ENCODE results near the gene TNFRSF13B.
"Not testable (repeated sequence)": the region's sequence is repeated elsewhere in the genome, so short reads cannot be mapped to it uniquely, and the experiment has no call there.

TNFRSF13B gene

DNA sequence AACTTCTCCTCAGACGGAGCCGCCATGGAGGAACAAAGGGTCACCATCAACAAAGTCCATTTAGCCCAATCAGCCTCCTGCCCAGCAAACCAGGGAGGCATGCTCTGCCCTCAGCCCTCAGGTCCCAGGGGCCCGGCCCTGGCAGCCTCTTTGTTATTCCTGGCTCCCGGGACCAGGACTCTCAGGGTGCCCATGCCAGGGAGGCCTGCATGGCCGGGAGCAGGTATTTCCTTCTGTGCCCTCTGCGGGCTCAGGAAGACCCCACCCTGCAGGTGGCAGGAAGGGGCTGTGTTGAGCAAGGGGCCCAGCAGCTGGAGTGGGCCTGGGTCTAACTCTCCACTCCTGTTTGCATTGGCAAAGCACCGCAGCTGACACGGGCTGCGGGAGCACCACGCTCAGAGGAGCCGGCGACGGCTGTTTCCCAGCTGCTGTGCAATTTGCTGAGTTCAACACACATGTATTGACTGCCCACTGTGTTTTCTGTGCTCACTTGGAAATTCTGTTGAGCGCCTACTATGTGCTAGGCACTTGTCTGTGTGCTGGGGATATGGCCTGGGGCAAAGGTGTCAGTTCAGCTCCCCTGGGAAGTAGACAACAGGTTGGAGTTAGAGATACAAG lies 33.2 kb upstream of the TNFRSF13B start:
- DNase-seq, result not testable (repeated sequence)

GRCh38 chr17:17004251-17004996 lies 32.5 kb upstream of the TNFRSF13B start:
- DNase-seq, result no peak

- DNase-seq, result not testable (repeated sequence)
Observed at GRCh38 chr17:17002731-17003715, 31.1 kb upstream of the TNFRSF13B start.

DNA sequence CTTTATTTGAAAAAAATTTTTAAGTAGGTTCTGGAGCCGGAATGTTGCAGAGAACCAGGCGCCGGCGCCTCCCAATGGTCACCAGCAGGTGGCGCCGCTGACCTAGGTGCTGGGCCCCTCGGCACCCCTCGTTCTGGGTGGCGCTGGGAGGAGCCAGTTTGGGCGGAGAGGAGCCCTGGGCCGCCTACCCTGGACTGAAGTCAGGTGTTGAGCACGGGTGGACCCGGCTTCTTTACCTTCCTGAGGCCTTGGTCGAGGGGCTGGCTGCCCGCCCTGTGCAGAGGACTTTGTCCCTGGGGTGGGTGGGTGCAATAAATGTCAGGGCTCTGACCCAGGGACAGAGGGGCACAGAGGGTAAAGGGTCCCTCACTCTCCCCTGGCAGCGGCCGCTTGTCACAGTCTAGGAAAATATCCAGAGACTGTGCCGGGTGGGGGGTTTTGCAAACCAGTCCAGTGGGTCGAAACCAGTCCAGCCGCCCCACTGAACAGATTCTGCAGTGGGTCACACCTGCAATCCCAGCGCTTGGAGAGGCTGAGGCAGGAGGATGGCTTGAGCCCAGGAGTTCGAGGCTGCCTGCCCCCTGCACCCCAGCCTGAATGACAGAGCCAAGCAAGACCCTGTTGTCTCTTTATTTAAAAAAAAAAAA lies 30.1 kb upstream of the TNFRSF13B start:
- peak; percentile 72 to 80 for DNase-seq

GRCh38 chr17:17001076-17001777 lies 29.3 kb upstream of the TNFRSF13B start:
- DNase-seq, result no peak

DNA sequence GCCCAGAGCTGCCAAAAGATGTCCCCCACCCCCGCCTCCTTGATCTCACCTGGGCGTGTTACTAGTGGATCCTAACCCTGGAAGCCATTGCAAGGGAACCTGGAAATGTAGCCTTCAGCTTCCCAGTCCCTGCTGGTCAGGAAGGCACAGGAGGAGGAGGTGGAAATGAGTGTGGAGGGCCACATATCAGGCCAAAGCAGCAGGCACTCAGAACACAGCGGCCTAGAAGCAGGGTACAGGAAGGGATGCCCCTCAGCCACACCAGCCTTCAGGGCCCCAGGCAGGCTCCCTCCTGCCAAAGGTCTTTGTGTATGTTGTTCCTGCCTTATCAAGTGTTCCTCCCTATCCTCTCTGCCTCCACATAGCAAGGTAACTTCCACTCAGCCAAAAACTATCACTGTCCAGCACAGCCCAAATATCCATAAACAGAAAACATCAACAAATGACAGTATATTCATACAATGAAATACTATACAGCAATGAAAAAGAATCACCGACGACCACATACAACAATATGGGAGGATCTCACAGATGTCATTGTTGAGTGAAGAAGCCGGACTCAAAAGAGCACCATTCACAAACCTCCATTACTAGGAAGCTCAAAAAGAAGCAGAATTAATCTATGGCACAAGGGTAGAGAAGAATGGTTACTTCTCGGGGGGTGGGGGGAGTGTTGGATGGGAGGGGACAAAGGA lies 28.2 kb upstream of the TNFRSF13B start:
- DNase-seq, result no peak

DNA sequence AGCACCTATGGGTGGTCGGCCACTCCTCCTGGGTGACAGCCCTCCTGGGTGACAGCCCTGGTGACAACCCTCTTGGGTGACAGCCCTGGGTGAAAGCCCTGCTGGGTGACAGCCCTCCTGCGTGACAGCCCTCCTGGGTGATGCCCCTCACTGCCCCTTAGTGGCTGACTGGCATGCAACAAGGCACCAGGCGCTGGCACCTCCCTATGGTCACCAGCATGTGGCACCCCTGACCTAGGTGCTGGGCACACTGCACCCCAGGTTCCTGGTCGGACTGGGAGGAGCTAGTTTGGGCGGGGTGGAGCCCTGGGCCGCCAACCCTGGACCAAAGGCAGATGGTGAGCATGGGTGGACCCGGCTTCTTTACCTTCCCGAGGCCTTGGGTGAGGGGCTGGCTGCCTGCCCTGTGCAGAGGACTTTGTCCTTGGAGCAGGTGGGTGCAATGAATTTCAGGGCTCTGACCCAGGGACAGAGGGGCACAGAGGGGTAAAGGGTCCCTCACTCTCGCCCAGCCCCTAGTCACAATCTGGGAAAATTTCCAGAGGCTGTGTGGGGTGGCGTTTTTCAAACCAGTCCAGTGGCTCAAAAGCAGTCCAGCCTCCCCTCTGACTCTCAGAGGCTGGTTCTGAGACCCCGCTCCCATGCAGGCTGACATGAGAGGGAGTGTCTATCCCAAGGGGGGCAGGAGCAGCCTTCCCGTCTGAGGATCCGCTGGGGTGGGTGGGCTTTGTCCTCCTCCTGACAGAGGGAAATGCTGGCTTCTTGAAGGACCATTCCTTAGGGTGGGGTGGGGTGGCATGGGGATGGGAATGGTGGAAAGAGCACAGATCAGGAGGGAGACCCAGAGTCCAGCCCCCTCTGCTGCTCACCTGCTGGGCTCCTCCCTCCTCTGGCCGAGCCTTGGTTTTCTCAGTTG lies 25.9 kb upstream of the TNFRSF13B start:
- DNase-seq, result peak in 1 of 2 donors; percentile 86

DNA sequence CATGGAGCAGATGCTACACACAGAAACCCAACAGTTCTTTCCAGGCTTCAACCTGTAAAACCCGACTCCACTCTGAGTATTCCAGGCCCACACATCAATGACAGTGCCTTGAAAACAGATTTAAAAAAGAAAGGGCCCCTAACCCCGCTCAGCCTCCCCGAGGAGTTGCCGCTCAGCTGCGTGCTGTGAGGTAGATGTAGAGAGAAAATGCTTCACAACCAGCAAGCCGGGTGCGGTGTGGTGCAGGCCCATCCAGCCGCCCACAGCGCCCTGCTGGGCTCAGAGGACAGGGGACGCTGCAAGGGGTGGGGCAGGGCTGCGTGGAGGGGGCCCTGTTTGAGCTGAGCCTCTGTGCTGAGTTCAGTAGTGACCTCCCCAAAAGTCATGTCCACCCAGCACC lies 24.8 kb upstream of the TNFRSF13B start:
- DNase-seq, result not testable (repeated sequence)

- DNase-seq, result no peak
Observed at GRCh38 chr17:16995930-16996329, 24.0 kb upstream of the TNFRSF13B start.

DNA sequence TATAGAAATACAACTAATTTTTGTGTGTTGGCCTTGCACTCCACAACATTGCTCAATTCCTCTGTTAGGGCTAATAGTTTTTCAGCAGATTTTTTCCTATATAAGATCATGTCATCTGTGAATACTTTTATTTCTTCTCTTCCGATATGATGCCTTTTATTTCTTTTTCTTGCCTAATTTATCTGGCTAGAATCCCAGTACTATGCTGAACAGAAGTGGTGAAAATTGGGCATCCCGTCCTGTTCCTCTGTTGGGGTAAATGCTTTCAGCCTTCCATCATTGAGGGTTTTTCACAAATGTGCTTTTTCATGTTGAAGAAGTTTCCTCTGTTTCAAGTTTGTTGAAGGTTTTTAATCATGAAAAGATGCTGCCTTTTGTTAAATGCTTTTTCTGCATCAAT lies 22.7 kb upstream of the TNFRSF13B start:
- DNase-seq, result no peak

DNA sequence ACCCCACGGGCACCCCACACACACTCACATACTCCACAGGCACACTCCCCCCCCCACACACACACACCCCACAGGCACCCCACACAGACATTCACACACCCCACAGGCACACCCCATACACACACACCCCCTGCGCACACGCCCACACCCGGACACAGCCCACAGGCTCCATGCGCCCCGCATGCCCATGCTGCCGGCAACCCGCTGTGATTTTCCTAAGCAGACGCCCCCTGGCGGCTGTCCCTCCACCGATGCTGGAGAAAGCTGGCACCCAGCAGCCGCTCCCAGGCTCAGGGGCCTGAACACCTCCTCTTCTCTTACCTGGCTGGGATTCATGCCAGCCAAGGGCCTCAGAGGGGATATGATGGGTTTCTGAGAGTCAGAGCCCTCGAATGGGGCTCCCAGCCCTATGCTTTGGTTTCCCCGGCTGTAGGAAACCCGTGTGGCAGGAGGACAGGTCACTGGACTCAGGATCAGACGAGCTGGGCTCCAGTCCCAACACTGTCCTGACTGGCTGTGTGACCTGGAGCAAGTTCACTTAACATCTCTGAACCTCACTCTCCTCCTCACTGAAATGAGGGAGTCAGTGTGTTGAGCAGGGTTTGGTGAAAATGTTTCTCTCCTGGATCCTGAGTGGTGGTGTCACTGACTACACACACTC lies 19.6 kb upstream of the TNFRSF13B start:
- DNase-seq, result peak; percentile 78 to 82

- no peak for DNase-seq
Observed at GRCh38 chr17:16989953-16990860, 18.3 kb upstream of the TNFRSF13B start.

GRCh38 chr17:16989230-16989952 lies 17.5 kb upstream of the TNFRSF13B start:
- peak; percentile 38 to 42 for DNase-seq

- DNase-seq, result no peak
Observed at GRCh38 chr17:16988749-16989229, 16.9 kb upstream of the TNFRSF13B start.

- peak; percentile 65 to 82 for DNase-seq
Observed at GRCh38 chr17:16987830-16988601, 16.1 kb upstream of the TNFRSF13B start.

GRCh38 chr17:16987066-16987829 lies 15.3 kb upstream of the TNFRSF13B start:
- no peak for DNase-seq
